HEK293 (cell line): ENCODE measurements around the gene ATP5IF1.

Source experiments
- CTCF ChIP-seq: fragments of 450-650 bp; formaldehyde crosslinking; IDR thresholded peaks from 2 replicates; pipeline ENCODE4 v1.5.1; 2016; ENCODE audit warnings: missing biosample characterization, missing genetic modification characterization
- ZFP41 ChIP-seq: fragments of 450-650 bp; formaldehyde crosslinking; IDR thresholded peaks from 2 replicates; pipeline ENCODE4 v1.5.1; 2016; ENCODE audit warnings: missing biosample characterization, missing genetic modification characterization, borderline replicate concordance
- ZNF138 ChIP-seq: fragments of 450-650 bp; formaldehyde crosslinking; IDR thresholded peaks from 2 replicates; pipeline ENCODE4 v1.5.1; 2016; ENCODE audit warnings: missing biosample characterization, missing genetic modification characterization, borderline replicate concordance
- ZNF664 ChIP-seq: fragments of 450-650 bp; formaldehyde crosslinking; IDR thresholded peaks from 2 replicates; pipeline ENCODE4 v1.5.1; 2016; ENCODE audit warnings: missing biosample characterization, missing genetic modification characterization
- TF ChIP-seq, protein P1 (sequence below): fragments of 450-650 bp; formaldehyde crosslinking; IDR thresholded peaks from 2 replicates; pipeline ENCODE4 v1.5.1; 2016; ENCODE audit warnings: missing biosample characterization, missing genetic modification characterization
- TF ChIP-seq, protein P2 (sequence below): fragments of 450-650 bp; formaldehyde crosslinking; IDR thresholded peaks from 2 replicates; pipeline ENCODE4 v1.5.1; 2016; ENCODE audit warnings: missing biosample characterization, missing genetic modification characterization

DNA sequence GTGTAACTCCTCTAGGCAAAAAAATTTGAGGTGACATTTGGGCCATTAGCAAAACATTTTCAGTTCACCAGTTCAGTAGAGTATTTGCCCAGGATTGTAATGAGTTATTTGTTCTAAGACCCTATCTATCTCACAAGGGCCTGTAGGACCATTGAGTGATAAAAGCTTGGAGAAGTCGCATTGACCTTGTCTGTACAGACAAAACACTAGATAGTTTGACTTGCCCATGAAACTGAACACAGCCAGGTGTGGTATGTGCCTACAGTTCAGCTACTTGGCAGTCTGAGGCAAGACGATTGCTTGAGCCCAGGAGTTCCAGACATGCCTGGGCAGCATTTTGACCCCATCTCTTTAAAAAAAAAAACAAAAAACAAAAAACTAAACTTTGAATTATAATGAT, 3.1 kb downstream of the ATP5IF1 start:
- TF ChIP-seq ZNF664 (tag by site-specific recombination) (no peak), CTCF (tag by site-specific recombination) (no peak), ZFP41 (tag by site-specific recombination) (no peak), ZNF138 (tag by site-specific recombination) (no peak)
- TF ChIP-seq, protein P1, sequence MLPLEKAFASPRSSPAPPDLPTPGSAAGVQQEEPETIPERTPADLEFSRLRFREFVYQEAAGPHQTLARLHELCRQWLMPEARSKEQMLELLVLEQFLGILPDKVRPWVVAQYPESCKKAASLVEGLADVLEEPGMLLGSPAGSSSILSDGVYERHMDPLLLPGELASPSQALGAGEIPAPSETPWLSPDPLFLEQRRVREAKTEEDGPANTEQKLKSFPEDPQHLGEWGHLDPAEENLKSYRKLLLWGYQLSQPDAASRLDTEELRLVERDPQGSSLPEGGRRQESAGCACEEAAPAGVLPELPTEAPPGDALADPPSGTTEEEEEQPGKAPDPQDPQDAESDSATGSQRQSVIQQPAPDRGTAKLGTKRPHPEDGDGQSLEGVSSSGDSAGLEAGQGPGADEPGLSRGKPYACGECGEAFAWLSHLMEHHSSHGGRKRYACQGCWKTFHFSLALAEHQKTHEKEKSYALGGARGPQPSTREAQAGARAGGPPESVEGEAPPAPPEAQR (tag by site-specific recombination): no peak
- TF ChIP-seq, protein P2, sequence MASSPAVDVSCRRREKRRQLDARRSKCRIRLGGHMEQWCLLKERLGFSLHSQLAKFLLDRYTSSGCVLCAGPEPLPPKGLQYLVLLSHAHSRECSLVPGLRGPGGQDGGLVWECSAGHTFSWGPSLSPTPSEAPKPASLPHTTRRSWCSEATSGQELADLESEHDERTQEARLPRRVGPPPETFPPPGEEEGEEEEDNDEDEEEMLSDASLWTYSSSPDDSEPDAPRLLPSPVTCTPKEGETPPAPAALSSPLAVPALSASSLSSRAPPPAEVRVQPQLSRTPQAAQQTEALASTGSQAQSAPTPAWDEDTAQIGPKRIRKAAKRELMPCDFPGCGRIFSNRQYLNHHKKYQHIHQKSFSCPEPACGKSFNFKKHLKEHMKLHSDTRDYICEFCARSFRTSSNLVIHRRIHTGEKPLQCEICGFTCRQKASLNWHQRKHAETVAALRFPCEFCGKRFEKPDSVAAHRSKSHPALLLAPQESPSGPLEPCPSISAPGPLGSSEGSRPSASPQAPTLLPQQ: no peak
